OCI-M2 (cell line): ENCODE data around the gene PKLR.
"Not testable (repeated sequence)": the region's sequence is repeated elsewhere in the genome, so short reads cannot be mapped to it uniquely, and the experiment has no call there.

ENCODE experiments used
- DNase-seq: peaks from one replicate; lab custom pipeline; 2025; ENCODE audit not compliant: unreplicated experiment; lab: John Stamatoyannopoulos, UW

The PKLR gene

GRCh38 chr1:155256058-155256852, 45.0 kb downstream of the PKLR start:
- no peak for DNase-seq

DNA sequence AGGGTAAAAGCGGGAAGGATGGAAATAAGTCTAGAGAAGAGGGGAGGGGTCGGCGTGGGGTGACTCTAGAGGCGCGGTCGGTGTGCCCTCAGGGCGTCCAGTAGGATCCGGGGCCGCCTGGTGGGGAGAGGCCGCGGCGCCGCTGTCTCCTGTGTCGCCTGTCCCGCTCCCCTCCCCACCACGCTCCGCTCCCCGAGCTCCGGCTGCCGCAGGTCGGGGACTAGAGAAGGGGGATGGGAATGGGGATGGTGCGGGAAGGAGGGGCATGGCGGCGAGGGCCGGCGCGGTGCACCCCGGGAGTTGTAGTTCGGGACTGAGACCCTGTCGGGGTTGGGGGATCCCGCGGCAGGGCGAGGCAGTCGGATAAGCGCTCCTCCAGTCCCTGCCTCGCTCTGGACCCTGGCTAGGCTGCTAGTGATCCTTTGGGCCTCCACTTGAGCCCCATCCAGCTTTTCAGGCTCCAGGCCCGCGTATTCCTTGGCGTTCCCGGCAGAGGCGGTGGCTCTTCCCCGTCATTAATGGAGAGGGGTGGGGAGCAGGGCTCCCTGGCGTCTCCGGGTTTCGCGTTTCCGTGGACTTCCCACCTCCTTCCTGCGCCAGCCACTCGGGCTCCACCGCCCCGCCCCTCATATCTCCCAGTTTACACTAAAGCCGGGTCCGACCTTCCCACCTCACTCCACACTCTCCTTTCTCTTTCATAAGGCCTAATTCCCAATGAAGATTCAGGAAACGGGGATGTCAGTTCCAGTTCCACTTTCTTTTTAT, 45.8 kb downstream of the PKLR start, which contains the start of gene ENTREP3:
ENTREP3 (minus strand) TSS at position 241 of the 765 bp plus-strand sequence. CDS start 606 bp downstream, outside the sequence.
- DNase-seq: no peak

- DNase-seq: no peak
Measured at GRCh38 chr1:155254714-155255242, 46.5 kb downstream of the PKLR start.

DNA sequence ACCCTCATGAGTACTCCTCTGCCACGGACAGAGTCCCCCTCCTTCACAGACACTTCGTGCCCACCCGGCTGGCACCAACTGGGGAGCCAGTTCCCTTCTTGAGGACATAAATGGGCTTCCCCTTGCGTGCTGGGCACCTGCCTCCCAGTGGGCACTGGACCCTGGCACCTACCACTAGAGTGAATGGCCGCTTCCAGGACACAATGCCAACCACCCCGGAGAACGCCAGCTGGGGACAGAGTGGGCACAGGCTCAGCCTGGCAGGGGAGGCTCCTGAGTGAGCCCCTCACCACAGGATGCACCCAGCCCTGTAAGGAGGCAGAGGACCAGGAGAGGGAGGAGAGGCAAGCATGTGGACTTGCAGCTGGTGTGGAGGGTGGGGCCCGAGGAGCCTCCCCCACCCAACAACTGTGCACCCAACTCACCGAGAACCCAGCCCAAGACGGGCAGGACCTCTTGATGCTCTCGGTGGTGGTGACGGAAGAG, 47.0 kb downstream of the PKLR start:
- no peak for DNase-seq

GRCh38 chr1:155253797-155254196, 47.4 kb downstream of the PKLR start:
- no peak for DNase-seq

DNA sequence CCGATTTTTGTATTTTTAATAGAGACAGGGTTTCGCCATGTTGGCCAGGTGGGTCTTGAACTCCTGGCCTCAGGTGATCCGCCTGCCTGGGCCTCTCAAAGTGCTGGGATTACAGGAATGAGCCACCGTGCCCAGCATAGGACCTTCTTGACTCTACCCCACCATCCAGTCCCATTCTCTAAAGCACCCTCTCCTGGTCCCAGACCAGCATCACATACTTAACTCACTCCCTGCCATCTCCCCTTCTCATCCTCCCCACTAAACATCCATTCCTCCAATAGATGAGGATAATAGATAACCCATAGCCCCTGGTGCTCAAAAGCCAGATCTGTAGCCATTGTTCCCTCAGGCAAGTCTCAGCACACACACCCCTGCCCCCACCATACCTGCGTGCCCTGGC, 48.0 kb downstream of the PKLR start:
- no peak for DNase-seq

- DNase-seq: no peak
Measured at GRCh38 chr1:155251566-155251965, 49.7 kb downstream of the PKLR start.

- DNase-seq: peak; percentile 54
Measured at GRCh38 chr1:155250633-155251449, 50.4 kb downstream of the PKLR start.

- DNase-seq: no peak
Measured at GRCh38 chr1:155250246-155250632, 51.0 kb downstream of the PKLR start.

GRCh38 chr1:155247667-155248553, 53.3 kb downstream of the PKLR start:
- no peak for DNase-seq

GRCh38 chr1:155246796-155247195, 54.4 kb downstream of the PKLR start:
- not testable (repeated sequence) for DNase-seq

GRCh38 chr1:155245163-155245524, 56.1 kb downstream of the PKLR start:
- DNase-seq: no peak

DNA sequence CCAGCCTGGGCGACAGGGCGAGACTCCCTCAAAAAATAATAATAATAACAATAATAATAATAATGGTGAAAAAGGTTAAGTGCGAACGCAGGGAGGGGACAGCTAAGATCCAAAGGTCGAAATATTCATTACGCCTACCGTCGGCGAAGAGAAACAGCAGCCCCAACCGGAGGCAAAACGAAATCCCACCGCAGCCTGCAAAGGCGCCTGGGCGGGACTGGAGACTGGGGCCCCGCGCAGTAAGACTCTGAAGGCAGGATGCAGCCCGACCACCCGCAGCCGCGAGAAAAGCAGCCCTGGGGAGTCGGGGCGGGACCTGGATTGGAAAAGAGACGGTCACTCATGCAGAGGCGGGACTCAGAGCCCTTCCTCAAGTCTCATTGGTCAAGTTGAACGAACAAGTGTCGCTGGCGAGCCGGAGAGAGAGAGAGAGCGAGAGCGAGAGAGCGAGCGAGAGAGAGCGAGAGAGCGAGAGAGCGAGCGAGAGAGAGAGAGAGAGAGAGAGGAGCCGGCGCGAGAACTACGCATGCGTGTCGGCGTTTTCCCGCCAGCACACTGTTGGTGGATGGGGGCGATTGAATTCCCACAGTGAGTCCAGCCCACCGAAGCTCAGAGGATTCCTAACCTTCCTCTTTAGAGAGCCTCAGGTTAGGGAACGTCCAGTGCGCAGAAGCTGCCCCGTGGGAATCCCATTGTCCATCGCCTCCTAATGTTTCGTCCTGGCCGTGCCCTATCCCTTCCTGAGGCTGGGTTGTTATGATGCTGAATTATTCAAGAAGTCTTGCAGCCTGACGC, 56.7 kb downstream of the PKLR start:
- peak; percentile 87 for DNase-seq

GRCh38 chr1:155242805-155243358, 58.4 kb downstream of the PKLR start:
- no peak for DNase-seq

GRCh38 chr1:155241841-155242264, 59.4 kb downstream of the PKLR start:
- no peak for DNase-seq

GRCh38 chr1:155241069-155241679, 60.1 kb downstream of the PKLR start:
- DNase-seq: peak; percentile 64
